GM23338 (cell line): Measurements from ENCODE around the gene SPEM2. TPM values are rescaled to one million over a fixed set of nuclear protein-coding genes. Genes with fewer than 3 reads are reported as not detected.

Experiments used
- ATAC-seq: fragments of 200-7000 bp; cut with Tn5 transposase; 3 replicates; pipeline ENCODE4 v1.9.1; 2020
- DNase-seq: peaks from one replicate; pipeline ENCODE4 v3.0.0-alpha.2; 2015; ENCODE audit warnings: low spot score
- H2AFZ ChIP-seq: fragments of 200-600 bp; sonication (generic); 2 replicates; pipeline ENCODE4 v1.8.0; 2016; ENCODE audit warnings: antibody characterized with exemption, mild to moderate bottlenecking, moderate library complexity
- H3F3A ChIP-seq: fragments of 200-600 bp; sonication (generic); replicated peaks from 2 replicates; pipeline ENCODE4 v1.8.0; 2017; ENCODE audit warnings: antibody characterized with exemption, mixed run types, low read depth
- H3K27ac ChIP-seq: fragments of 200-600 bp; sonication (generic); 2 replicates; pipeline ENCODE4 v1.6.1; 2016; ENCODE audit warnings: low read depth
- H3K27me3 ChIP-seq: fragments of 200-600 bp; sonication (generic); 2 replicates; pipeline ENCODE4 v1.8.0; 2016; ENCODE audit warnings: mild to moderate bottlenecking, mixed run types, moderate library complexity; ENCODE audit not compliant: insufficient read depth
- H3K36me3 ChIP-seq: fragments of 200-600 bp; sonication (generic); 2 replicates; pipeline ENCODE4 v1.8.0; 2016; ENCODE audit warnings: mild to moderate bottlenecking; ENCODE audit not compliant: insufficient read depth
- H3K4me1 ChIP-seq: fragments of 200-600 bp; sonication (generic); 2 replicates; pipeline ENCODE4 v1.8.0; 2016; ENCODE audit warnings: mild to moderate bottlenecking, moderate library complexity; ENCODE audit not compliant: insufficient read depth
- H3K4me2 ChIP-seq: fragments of 200-600 bp; sonication (generic); 2 replicates; pipeline ENCODE4 v1.7.1; 2017; ENCODE audit warnings: mixed run types
- H3K4me3 ChIP-seq: fragments of 200-600 bp; sonication (generic); 2 replicates; pipeline ENCODE4 v1.6.1; 2016; ENCODE audit warnings: mixed run types
- H3K79me2 ChIP-seq: fragments of 200-600 bp; sonication (generic); replicated peaks from 2 replicates; pipeline ENCODE4 v1.8.0; 2017; ENCODE audit warnings: mild to moderate bottlenecking; ENCODE audit not compliant: insufficient read depth
- H3K9me2 ChIP-seq: fragments of 200-600 bp; sonication (generic); 2 replicates; pipeline ENCODE4 v1.8.0; 2017; ENCODE audit not compliant: insufficient read depth
- H4K20me1 ChIP-seq: fragments of 200-600 bp; sonication (generic); replicated peaks from 2 replicates; pipeline ENCODE4 v1.8.0; 2017; ENCODE audit warnings: mild to moderate bottlenecking; ENCODE audit not compliant: insufficient read depth
- H3K27ac Mint-ChIP-seq: 2 replicates; pipeline ENCODE4 v1.8.0; 2020; ENCODE audit warnings: inconsistent platforms, mild to moderate bottlenecking, moderate library complexity, mixed read lengths
- H3K27me3 Mint-ChIP-seq: 3 replicates; pipeline ENCODE4 v1.8.0; 2022; ENCODE audit warnings: low read depth, mild to moderate bottlenecking, moderate library complexity, mixed read lengths, inconsistent platforms; ENCODE audit not compliant: insufficient read depth, poor library complexity
- H3K36me3 Mint-ChIP-seq: 3 replicates; pipeline ENCODE4 v1.8.0; 2021; ENCODE audit warnings: low read depth, mild to moderate bottlenecking, inconsistent platforms, moderate library complexity, mixed read lengths
- H3K4me1 Mint-ChIP-seq: 3 replicates; pipeline ENCODE4 v1.8.0; 2020; ENCODE audit warnings: mild to moderate bottlenecking, inconsistent platforms, mixed read lengths
- H3K4me3 Mint-ChIP-seq: 3 replicates; pipeline ENCODE4 v1.8.0; 2021; ENCODE audit warnings: moderate library complexity, mild to moderate bottlenecking, inconsistent platforms, mixed read lengths
- H3K9me3 Mint-ChIP-seq: 3 replicates; pipeline ENCODE4 v1.8.0; 2020; ENCODE audit warnings: moderate library complexity, mild to moderate bottlenecking, inconsistent platforms, mixed read lengths
- EZH2 ChIP-seq: fragments of 200-600 bp; sonication (generic); IDR thresholded peaks from one replicate; pipeline ENCODE4 v1.8.0; 2017; ENCODE audit warnings: antibody characterized with exemption, mild to moderate bottlenecking, low read depth; ENCODE audit not compliant: unreplicated experiment
- JUNB ChIP-seq: IDR thresholded peaks from one replicate; pipeline ENCODE4 v1.6.1; 2016; ENCODE audit warnings: antibody characterized with exemption; ENCODE audit not compliant: unreplicated experiment
- NANOG ChIP-seq: IDR thresholded peaks from 2 replicates; pipeline ENCODE4 v1.6.1; 2016; ENCODE audit warnings: antibody characterized with exemption, borderline replicate concordance
- REST ChIP-seq: IDR thresholded peaks from one replicate; pipeline ENCODE4 v1.6.1; 2018; ENCODE audit warnings: antibody characterized with exemption; ENCODE audit not compliant: unreplicated experiment
- ZNF114 ChIP-seq: fragments of 250-450 bp; sonication (Bioruptor Pico); IDR thresholded peaks from 2 replicates; pipeline ENCODE4 v1.5.0; 2020; ENCODE audit warnings: mild to moderate bottlenecking, moderate library complexity
- ZNF331 ChIP-seq: fragments of 250-450 bp; sonication (Bioruptor Pico); IDR thresholded peaks from 2 replicates; pipeline ENCODE4 v1.5.0; 2020; ENCODE audit warnings: low read depth, mild to moderate bottlenecking, moderate library complexity
- polyA plus RNA-seq: library from polyadenylated mRNA; unstranded; fragments of >200 nt; fragmentation: Nextera tagmentation; extraction: Ambion mirVana; gene quantifications from 2 replicates; pipeline ENCODE4 v1.2.1, GENCODE V29; 2016
- total RNA-seq: library from RNA; depleted of rRNA; stranded (reverse); fragments of >200 nt; shearing (Covaris generic); gene quantifications from 2 replicates; pipeline ENCODE4 v1.2.3, GENCODE V29; 2014
- TF ChIP-seq, protein P1 (sequence below): IDR thresholded peaks from 2 replicates; pipeline ENCODE4 v1.6.1; 2016; ENCODE audit warnings: antibody characterized with exemption

SPEM2 gene
- total and polyA plus RNA-seq, 2 experiments from 2014 or later: not detected

- no peak overlapping the region for H3K4me2 ChIP-seq
- peaks cover 24% of the 10 kb centered on the region; the same call in 1 of the 2 replicates for H3F3A ChIP-seq
- H4K20me1 ChIP-seq: peaks cover 10% of the 10 kb centered on the region
- H2AFZ ChIP-seq: no peak overlapping the region
- H3K27ac Mint-ChIP-seq: no peak overlapping the region
- H3K9me3 Mint-ChIP-seq: no peaks in the 10 kb centered on the region
- no peak overlapping the region for H3K4me3 ChIP-seq
- H3K27ac ChIP-seq: no peak overlapping the region
- no peaks in the 10 kb centered on the region for H3K9me2 ChIP-seq
- H3K4me1 ChIP-seq: no peaks in the 10 kb centered on the region; the same call in 1 of the 2 replicates
- DNase-seq (no peak), ATAC-seq (no peak)
- no peaks in the 10 kb centered on the region for H3K79me2 ChIP-seq
- peaks cover 12% of the 10 kb centered on the region for H3K4me1 Mint-ChIP-seq
- no peak for TF ChIP-seq ZNF331 (CRISPR knock-in tag)
- no peak for TF ChIP-seq REST
- no peak for TF ChIP-seq EZH2
- no peak for TF ChIP-seq JUNB
- no peak for TF ChIP-seq ZNF114 (CRISPR knock-in tag)
- TF ChIP-seq, protein P1, sequence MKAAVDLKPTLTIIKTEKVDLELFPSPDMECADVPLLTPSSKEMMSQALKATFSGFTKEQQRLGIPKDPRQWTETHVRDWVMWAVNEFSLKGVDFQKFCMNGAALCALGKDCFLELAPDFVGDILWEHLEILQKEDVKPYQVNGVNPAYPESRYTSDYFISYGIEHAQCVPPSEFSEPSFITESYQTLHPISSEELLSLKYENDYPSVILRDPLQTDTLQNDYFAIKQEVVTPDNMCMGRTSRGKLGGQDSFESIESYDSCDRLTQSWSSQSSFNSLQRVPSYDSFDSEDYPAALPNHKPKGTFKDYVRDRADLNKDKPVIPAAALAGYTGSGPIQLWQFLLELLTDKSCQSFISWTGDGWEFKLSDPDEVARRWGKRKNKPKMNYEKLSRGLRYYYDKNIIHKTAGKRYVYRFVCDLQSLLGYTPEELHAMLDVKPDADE: no peak
- H3K27me3 Mint-ChIP-seq: peaks cover 16% of the 10 kb centered on the region
- peaks cover under 1% of the 10 kb centered on the region; the same call in 1 of the 2 replicates for H3K36me3 ChIP-seq
- H3K36me3 Mint-ChIP-seq: peaks cover 15% of the 10 kb centered on the region; the same call in 2 of the 3 replicates
- no peaks in the 10 kb centered on the region for H3K27me3 ChIP-seq
- H3K4me3 Mint-ChIP-seq: no peak overlapping the region; the same call in 2 of the 3 replicates
Measured at GRCh38 chr17:7396147-7396546, 29.3 kb upstream of the SPEM2 start.

DNA sequence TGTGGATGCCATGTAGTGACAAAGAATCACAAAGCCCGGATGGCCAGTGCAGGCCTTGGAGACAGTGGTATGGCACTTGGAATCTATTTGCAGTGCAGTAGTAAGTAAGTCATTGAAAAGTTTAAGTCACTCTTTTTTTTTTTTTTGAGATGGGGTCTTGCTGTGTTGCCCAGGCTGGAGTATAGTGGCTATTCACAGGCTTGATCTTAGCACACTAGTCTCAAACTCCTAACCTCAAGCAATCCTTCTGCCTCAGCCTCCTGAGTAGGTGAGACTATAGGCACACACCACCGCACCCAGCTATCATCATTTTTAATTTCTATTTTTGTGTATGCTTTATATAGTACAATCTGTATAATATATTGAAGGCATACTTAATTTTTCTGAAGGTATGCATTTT lies 26.8 kb upstream of the SPEM2 start:
- no peak for TF ChIP-seq NANOG
- no peak for TF ChIP-seq ZNF331 (CRISPR knock-in tag)
- H3K4me3 Mint-ChIP-seq: no peak overlapping the region
- no peak overlapping the region for H3K4me3 ChIP-seq
- no peaks in the 10 kb centered on the region for H3K27me3 ChIP-seq
- H3K4me1 ChIP-seq: peaks cover 6% of the 10 kb centered on the region
- no peak overlapping the region for H3K4me2 ChIP-seq
- H3F3A ChIP-seq: peaks cover 23% of the 10 kb centered on the region
- H3K36me3 Mint-ChIP-seq: peaks cover 8% of the 10 kb centered on the region; the same call in 2 of the 3 replicates
- peaks cover 12% of the 10 kb centered on the region; the same call in 1 of the 2 replicates for H4K20me1 ChIP-seq
- no peak overlapping the region for H3K27ac ChIP-seq
- DNase-seq: no peak
- H3K36me3 ChIP-seq: peaks cover 3% of the 10 kb centered on the region; the same call in 1 of the 2 replicates
- H3K27me3 Mint-ChIP-seq: peaks cover 6% of the 10 kb centered on the region
- H3K9me2 ChIP-seq: no peaks in the 10 kb centered on the region
- H2AFZ ChIP-seq: no peak overlapping the region
- H3K9me3 Mint-ChIP-seq: no peaks in the 10 kb centered on the region
- no peak for ATAC-seq
- H3K4me1 Mint-ChIP-seq: peaks cover 9% of the 10 kb centered on the region
- H3K27ac Mint-ChIP-seq: no peak overlapping the region
- H3K79me2 ChIP-seq: peaks cover 6% of the 10 kb centered on the region
